ENCODE data around the gene MAFG.
"Not testable (repeated sequence)": the region's sequence is repeated elsewhere in the genome, so short reads cannot be mapped to it uniquely, and the experiment has no call there.

Gene MAFG

GRCh38 chr17:81927152-81927652, 333 bp downstream of the MAFG start:
- CTCF ChIA-PET = interaction anchor here (0.8 to 2.3 kb wide), 4 partner anchors 10 to 110 kb away, joined by 3 to 8 read pairs (median 4); partner anchors contain the start of genes DCXR and SIRT7
- peak overlapping the region; percentile 68 for H3K4me3 Mint-ChIP-seq
- peaks cover 39% of the 10 kb centered on the region for H3K27me3 Mint-ChIP-seq

GRCh38 chr17:81926451-81927151, 934 bp downstream of the MAFG start:
- peaks cover 41% of the 10 kb centered on the region for H3K4me1 Mint-ChIP-seq
- CTCF ChIA-PET = interaction anchor here (1.1 to 2.3 kb wide), 2 partner anchors 9 to 223 kb away, joined by 3 to 8 read pairs; partner anchors contain the start of genes MRPL12 and SIRT7
- H3K36me3 Mint-ChIP-seq = peaks cover 3% of the 10 kb centered on the region
- peak; percentile 74 for DNase-seq
- H3K9me3 Mint-ChIP-seq = no peaks in the 10 kb centered on the region
- peak overlapping the region; percentile 94 for H3K27ac Mint-ChIP-seq
- peak overlapping the region; percentile 88 for H3K4me3 Mint-ChIP-seq
- peaks cover 33% of the 10 kb centered on the region for H3K27me3 Mint-ChIP-seq

More at GRCh38 chr17:81927152-81927652, 333 bp downstream of the MAFG start:
- Mint-ChIP-seq H3K4me1 (peaks cover 41% of the 10 kb centered on the region), H3K27ac (peak overlapping the region; percentile 78), H3K36me3 (peaks cover 3% of the 10 kb centered on the region), H3K9me3 (no peaks in the 10 kb centered on the region)
- peak; percentile 45 for DNase-seq

GRCh38 chr17:81925860-81926450, 1.6 kb downstream of the MAFG start:
- H3K4me3 Mint-ChIP-seq = peak overlapping the region; percentile 88
- no peaks in the 10 kb centered on the region for H3K9me3 Mint-ChIP-seq
- CTCF ChIA-PET = interaction anchor here (1.1 kb wide), 1 partner anchor 223 kb away, joined by 3 read pairs; the partner anchor contains the start of gene MRPL12
- DNase-seq = no peak
- H3K27ac Mint-ChIP-seq = peak overlapping the region; percentile 94
- H3K36me3 Mint-ChIP-seq = peaks cover 7% of the 10 kb centered on the region
- H3K4me1 Mint-ChIP-seq = peaks cover 41% of the 10 kb centered on the region
- peaks cover 28% of the 10 kb centered on the region for H3K27me3 Mint-ChIP-seq

- peaks cover 17% of the 10 kb centered on the region for H3K27me3 Mint-ChIP-seq
- H3K9me3 Mint-ChIP-seq = no peaks in the 10 kb centered on the region
- peak overlapping the region; percentile 78 for H3K27ac Mint-ChIP-seq
- CTCF ChIA-PET = no interaction called here
- peak overlapping the region; percentile 88 for H3K4me3 Mint-ChIP-seq
- DNase-seq = peak; percentile 50
- peaks cover 8% of the 10 kb centered on the region for H3K36me3 Mint-ChIP-seq
- H3K4me1 Mint-ChIP-seq = peaks cover 39% of the 10 kb centered on the region
Observed at GRCh38 chr17:81924557-81925532, 2.7 kb downstream of the MAFG start.

GRCh38 chr17:81923302-81924260, 4.0 kb downstream of the MAFG start:
- CTCF ChIA-PET = no interaction called here
- Mint-ChIP-seq H3K4me1 (peaks cover 45% of the 10 kb centered on the region), H3K27ac (peak overlapping the region; percentile 55), H3K4me3 (no peak overlapping the region), H3K27me3 (peaks cover 5% of the 10 kb centered on the region), H3K36me3 (peaks cover 15% of the 10 kb centered on the region), H3K9me3 (no peaks in the 10 kb centered on the region)
- DNase-seq = no peak

- CTCF ChIA-PET = no interaction called here
- H3K4me3 Mint-ChIP-seq = no peak overlapping the region
- H3K9me3 Mint-ChIP-seq = no peaks in the 10 kb centered on the region
- no peak overlapping the region for H3K27ac Mint-ChIP-seq
- H3K27me3 Mint-ChIP-seq = no peaks in the 10 kb centered on the region
- H3K36me3 Mint-ChIP-seq = peaks cover 16% of the 10 kb centered on the region
- H3K4me1 Mint-ChIP-seq = peaks cover 50% of the 10 kb centered on the region
- no peak for DNase-seq
Observed at GRCh38 chr17:81922566-81923301, 4.8 kb downstream of the MAFG start.

GRCh38 chr17:81921996-81922565, 5.5 kb downstream of the MAFG start:
- CTCF ChIA-PET = no interaction called here
- H3K27ac Mint-ChIP-seq = peak overlapping the region; percentile 47

GRCh38 chr17:81921537-81921862, 6.0 kb downstream of the MAFG start:
- DNase-seq = no peak
- Mint-ChIP-seq H3K27me3 (no peaks in the 10 kb centered on the region), H3K4me1 (peaks cover 58% of the 10 kb centered on the region), H3K27ac (no peak overlapping the region), H3K4me3 (no peak overlapping the region), H3K36me3 (peaks cover 24% of the 10 kb centered on the region), H3K9me3 (no peaks in the 10 kb centered on the region)
- CTCF ChIA-PET = no interaction called here

More at GRCh38 chr17:81921996-81922565, 5.5 kb downstream of the MAFG start:
- Mint-ChIP-seq H3K9me3 (no peaks in the 10 kb centered on the region), H3K4me1 (peaks cover 54% of the 10 kb centered on the region), H3K4me3 (no peak overlapping the region), H3K27me3 (no peaks in the 10 kb centered on the region), H3K36me3 (peaks cover 20% of the 10 kb centered on the region)
- no peak for DNase-seq

GRCh38 chr17:81920612-81921536, 6.7 kb downstream of the MAFG start:
- no peak overlapping the region for H3K4me3 Mint-ChIP-seq
- H3K27me3 Mint-ChIP-seq = no peaks in the 10 kb centered on the region
- CTCF ChIA-PET = no interaction called here
- H3K27ac Mint-ChIP-seq = peak overlapping the region; percentile 68
- peaks cover 28% of the 10 kb centered on the region for H3K36me3 Mint-ChIP-seq
- DNase-seq = no peak
- no peaks in the 10 kb centered on the region for H3K9me3 Mint-ChIP-seq
- H3K4me1 Mint-ChIP-seq = peaks cover 58% of the 10 kb centered on the region

- Mint-ChIP-seq H3K36me3 (peaks cover 41% of the 10 kb centered on the region), H3K4me3 (peak overlapping the region; percentile 90), H3K27ac (peak overlapping the region; percentile 86), H3K4me1 (peaks cover 45% of the 10 kb centered on the region), H3K9me3 (no peaks in the 10 kb centered on the region), H3K27me3 (no peaks in the 10 kb centered on the region)
- no peak for DNase-seq
- CTCF ChIA-PET = no interaction called here
Observed at GRCh38 chr17:81918832-81919545, 8.5 kb downstream of the MAFG start.

- H3K27me3 Mint-ChIP-seq, DNase-seq, H3K9me3 Mint-ChIP-seq: not testable (repeated sequence)
- Mint-ChIP-seq H3K36me3 (peaks cover 45% of the 10 kb centered on the region), H3K27ac (peak overlapping the region; percentile 86), H3K4me1 (peaks cover 41% of the 10 kb centered on the region), H3K4me3 (peak overlapping the region; percentile 90)
- CTCF ChIA-PET = interaction anchor here (1.0 kb wide), 1 partner anchor 49 kb away, joined by 3 read pairs; no protein-coding TSS in a partner anchor
Observed at GRCh38 chr17:81918333-81918669, 9.2 kb downstream of the MAFG start.

Measured in activated naive CD4-positive, alpha-beta T cell treated with anti-CD3 and anti-CD28 coated beads, Interleukin-2, amount 10 ng/mL, durations not matched to agents 7 days and 5 days (primary cell).